HCT116 (cell line): ENCODE measurements around the gene ZNF747. TPM values are rescaled to one million over a fixed set of nuclear protein-coding genes. Genes with fewer than 3 reads are reported as not detected.

Experiments used
- ATAC-seq: fragments of 200-7000 bp; cut with Tn5 transposase; 2 replicates; pipeline ENCODE4 v1.9.1; 2020; ENCODE audit warnings: mild to moderate bottlenecking, moderate library complexity
- BruUV-seq: library from RNA; stranded (reverse); fragments of 400-500 nt; replicated peaks from 2 replicates; lab custom pipeline; 2021; lab: Mats Ljungman, UMichigan
- CTCF ChIA-PET: fragments of 300-600 bp; sonication (Branson Sonifier 250); formaldehyde crosslinking; loops from one replicate; lab custom pipeline; 2021; ENCODE audit warnings: antibody characterized with exemption; lab: Charles Lee
- POLR2A ChIA-PET: fragments of 300-600, 350-600 bp; sonication (Branson Sonifier 250); formaldehyde crosslinking; loops from one replicate; lab custom pipeline; 2021; ENCODE audit warnings: antibody characterized with exemption; lab: Charles Lee
- RAD21 ChIA-PET, 2 experiments: fragments of 300-600 bp; sonication (Branson Sonifier 250); formaldehyde crosslinking; loops; one replicate each; lab custom pipeline; 2023; ENCODE audit warnings: low total read pairs in 2 of 2; ENCODE audit not compliant: uncharacterized antibody in 2 of 2, unreplicated experiment in 2 of 2, low non-redundant PET in 1 of 2; lab: Charles Lee
- DNase-seq: peaks from one replicate; pipeline ENCODE4 v3.0.0-alpha.2; 2010; ENCODE audit warnings: low read depth, low spot score
- H2AFZ ChIP-seq: fragments of 200-600 bp; shearing (Covaris generic), sonication (generic); 2 replicates; pipeline ENCODE4 v1.6.1; 2017; ENCODE audit warnings: low read depth, mixed run types, mixed read lengths, antibody characterized with exemption, low read length; ENCODE audit not compliant: poor library complexity, severe bottlenecking
- H3K27ac ChIP-seq: 2 replicates; pipeline ENCODE4 v1.5.1; 2012; ENCODE audit warnings: low read depth, low read length
- H3K27me3 ChIP-seq: fragments of 200-600 bp; sonication (generic); 2 replicates; pipeline ENCODE4 v1.6.1; 2016; ENCODE audit warnings: mixed run types, low read length, mixed read lengths; ENCODE audit not compliant: insufficient read depth
- H3K36me3 ChIP-seq, 2 experiments: fragments of 200-500 bp in 1 of 2; fragments of 200-600 bp in 1 of 2; sonication (Bioruptor generic) in 1 of 2; sonication (generic) in 1 of 2; 2 replicates each; pipeline versions ENCODE4 v1.5.1 to v1.6.1; 2014 to 2016; ENCODE audit warnings: low read length in 2 of 2, inconsistent platforms in 1 of 2, mixed read lengths in 1 of 2, mixed run types in 1 of 2; ENCODE audit not compliant: insufficient read depth in 2 of 2, control insufficient read depth in 1 of 2
- H3K4me1 ChIP-seq, 2 experiments: fragments of 200-600 bp in 1 of 2; sonication (generic) in 1 of 2; 2 replicates each; pipeline versions ENCODE4 v1.5.1 to v1.6.1; 2012 to 2017; ENCODE audit warnings: low read length in 2 of 2, inconsistent platforms in 1 of 2, mild to moderate bottlenecking in 1 of 2, mixed read lengths in 1 of 2, mixed run types in 1 of 2, moderate library complexity in 1 of 2; ENCODE audit not compliant: insufficient read depth in 2 of 2, control insufficient read depth in 1 of 2
- H3K4me2 ChIP-seq: fragments of 200-600 bp; sonication (generic); 2 replicates; pipeline ENCODE4 v1.6.1; 2017; ENCODE audit warnings: mixed run types, low read length, mixed read lengths
- H3K4me3 ChIP-seq, 2 experiments: fragments of 200-600 bp in 1 of 2; sonication (generic) in 1 of 2; replicated peaks in 1 of 2; 2 replicates each; pipeline ENCODE4 v1.5.1; 2011 to 2016; ENCODE audit warnings: low read length in 2 of 2, control low read depth in 1 of 2, low read depth in 1 of 2, mild to moderate bottlenecking in 1 of 2, mixed read lengths in 1 of 2, mixed run types in 1 of 2
- H3K79me2 ChIP-seq: fragments of 200-600 bp; sonication (generic); 2 replicates; pipeline ENCODE4 v1.6.1; 2017; ENCODE audit warnings: mild to moderate bottlenecking, mixed run types, low read length, moderate library complexity, mixed read lengths; ENCODE audit not compliant: insufficient read depth
- H3K9ac ChIP-seq: fragments of 200-600 bp; sonication (generic); 2 replicates; pipeline ENCODE4 v1.6.1; 2016; ENCODE audit warnings: low read length, mixed read lengths
- H3K9me2 ChIP-seq: fragments of 200-600 bp; sonication (generic), shearing (Covaris generic); 2 replicates; pipeline ENCODE4 v1.6.1; 2017; ENCODE audit warnings: mixed run types, mild to moderate bottlenecking, moderate library complexity; ENCODE audit not compliant: insufficient read depth
- H3K9me3 ChIP-seq, 2 experiments: fragments of 200-500 bp in 1 of 2; fragments of 200-600 bp in 1 of 2; sonication (Bioruptor generic) in 1 of 2; sonication (generic) in 1 of 2; 2 replicates each; pipeline ENCODE4 v1.6.1; 2014 to 2017; ENCODE audit warnings: low read length in 2 of 2, mixed read lengths in 2 of 2, inconsistent platforms in 1 of 2, low read depth in 1 of 2, mild to moderate bottlenecking in 1 of 2, mixed run types in 1 of 2, moderate library complexity in 1 of 2; ENCODE audit not compliant: control insufficient read depth in 1 of 2, insufficient read depth in 1 of 2
- H4K20me1 ChIP-seq: fragments of 200-600 bp; sonication (generic), shearing (Covaris generic); 2 replicates; pipeline ENCODE4 v1.6.1; 2017; ENCODE audit warnings: mixed run types, mild to moderate bottlenecking, moderate library complexity; ENCODE audit not compliant: insufficient read depth
- CBX3 ChIP-seq: IDR thresholded peaks from 2 replicates; pipeline ENCODE4 v1.6.1; 2012; ENCODE audit warnings: low read depth
- CEBPB ChIP-seq: IDR thresholded peaks from 2 replicates; pipeline ENCODE4 v1.6.1; 2012; ENCODE audit warnings: low read depth
- ELF1 ChIP-seq: IDR thresholded peaks from 2 replicates; pipeline ENCODE4 v1.6.1; 2012; ENCODE audit warnings: low read depth, borderline replicate concordance
- EZH2phosphoT487 ChIP-seq: fragments of 200-600 bp; IDR thresholded peaks from 2 replicates; pipeline ENCODE4 v1.6.1; 2018; ENCODE audit warnings: antibody characterized with exemption, borderline replicate concordance
- RAD21 ChIP-seq: IDR thresholded peaks from 2 replicates; pipeline ENCODE4 v1.6.1; 2012; ENCODE audit warnings: low read depth, mild to moderate bottlenecking
- SIN3A ChIP-seq: IDR thresholded peaks from 2 replicates; pipeline ENCODE4 v1.6.1; 2012; ENCODE audit warnings: low read depth
- SP1 ChIP-seq: IDR thresholded peaks from 2 replicates; pipeline ENCODE4 v1.6.1; 2012; ENCODE audit warnings: low read depth
- intact Hi-C: fragments of 100-400 bp; cut with micrococcal nuclease; formaldehyde crosslinking; loops from 2 replicates; pipeline ENCODE4 v1.10.0; 2022
- total RNA-seq: library from RNA; stranded (reverse); gene quantifications from one replicate; pipeline ENCODE4 v1.2.1, GENCODE V29; 2021; ENCODE audit not compliant: unreplicated experiment

The ZNF747 gene
- total RNA-seq, 1 experiment from 2014 or later, result 2.1 TPM

DNA sequence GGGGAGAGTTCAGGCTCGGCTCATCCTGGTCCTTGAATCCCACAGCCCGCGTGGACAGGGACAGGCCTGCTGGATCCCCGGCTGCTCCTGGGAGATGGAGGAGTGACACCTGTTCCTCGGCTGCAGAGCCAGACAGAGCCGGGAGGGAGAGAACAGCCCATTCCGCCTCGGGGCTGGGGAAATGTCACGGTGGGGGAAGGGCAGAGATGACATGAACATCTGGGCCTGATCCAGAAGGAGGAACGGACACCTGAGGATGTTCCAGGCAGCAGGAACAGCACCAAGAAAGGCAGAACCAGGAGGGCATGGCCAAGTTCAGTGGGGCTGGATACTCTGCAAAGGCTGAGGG, 21.4 kb upstream of the ZNF747 start:
- ATAC-seq, result no peak
- ChIA-PET CTCF (no interaction called here), POLR2A (no interaction called here), RAD21 (no interaction called here)
- Histone ChIP-seq H3K9ac (no peak overlapping the region), H3K9me3 (no peaks in the 10 kb centered on the region), H3K9me2 (no peaks in the 10 kb centered on the region), H3K27me3 (no peaks in the 10 kb centered on the region), H4K20me1 (no peaks in the 10 kb centered on the region), H3K4me3 (no peak overlapping the region), H3K4me1 (peaks cover 10 to 21% of the 10 kb centered on the region in 2 experiments), H2AFZ (no peak overlapping the region), H3K36me3 (peaks cover 4% of the 10 kb centered on the region in 2 experiments; a peak in 2 of 4 replicates), H3K27ac (no peak overlapping the region), H3K79me2 (peaks cover 14% of the 10 kb centered on the region; the same call in 1 of the 2 replicates), H3K4me2 (no peak overlapping the region)
- intact Hi-C loops, result no loop called here
- TF ChIP-seq SP1 (no peak), CEBPB (no peak), ELF1 (no peak), CBX3 (no peak)
- no peak for DNase-seq
- no TSS peak for BruUV-seq

DNA sequence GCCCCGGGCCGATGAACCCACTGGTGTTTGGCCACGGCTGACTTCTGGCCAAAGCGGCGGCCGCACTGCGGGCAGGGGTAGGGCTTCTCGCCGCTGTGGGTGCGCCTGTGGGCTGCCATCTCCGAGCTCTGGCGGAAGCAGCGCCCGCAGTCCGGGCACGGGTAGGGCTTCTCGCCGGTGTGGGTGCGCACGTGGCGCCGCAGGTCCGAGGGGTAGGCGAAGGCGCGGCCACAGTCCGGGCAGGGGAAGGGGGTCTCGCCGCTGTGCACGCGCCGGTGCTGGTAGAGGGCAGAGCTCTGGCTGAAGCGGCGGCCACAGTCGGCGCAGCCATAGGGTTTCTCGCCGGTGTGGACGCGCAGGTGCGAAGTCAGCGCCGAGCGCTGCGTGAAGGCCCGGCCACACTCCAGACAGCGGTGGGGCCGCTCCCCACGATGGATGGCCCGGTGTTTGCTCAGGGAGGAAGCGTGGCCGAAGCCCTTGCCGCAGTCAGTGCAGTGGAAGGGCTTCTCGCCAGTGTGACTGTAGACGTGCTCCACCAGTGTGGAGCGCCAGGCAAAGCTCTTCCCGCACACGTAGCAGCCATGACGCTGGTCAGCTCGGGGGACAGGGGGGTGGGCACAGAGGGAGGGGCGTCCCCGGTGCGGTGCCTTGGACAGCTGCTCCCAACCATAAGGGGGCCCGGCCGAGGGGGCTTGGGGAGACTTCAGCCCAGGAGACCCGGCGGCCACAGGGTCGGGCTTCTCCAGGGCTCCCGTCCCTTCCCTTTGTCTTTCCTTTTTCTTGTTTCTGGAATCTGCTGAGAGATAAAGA, 20.9 kb upstream of the ZNF747 start:
- Histone ChIP-seq H4K20me1 (no peaks in the 10 kb centered on the region), H3K4me3 (no peak overlapping the region), H3K9ac (no peak overlapping the region), H3K9me3 (no peaks in the 10 kb centered on the region), H3K27ac (no peak overlapping the region), H3K4me1 (peaks cover 10 to 21% of the 10 kb centered on the region in 2 experiments), H3K27me3 (no peaks in the 10 kb centered on the region), H2AFZ (no peak overlapping the region), H3K79me2 (peaks cover 14% of the 10 kb centered on the region; the same call in 1 of the 2 replicates), H3K4me2 (no peak overlapping the region), H3K36me3 (peaks cover 4% of the 10 kb centered on the region in 2 experiments; a peak in 2 of 4 replicates), H3K9me2 (no peaks in the 10 kb centered on the region)
- POLR2A ChIA-PET, result no interaction called here
- RAD21 ChIA-PET, result no interaction called here
- intact Hi-C loops, result no loop called here
- CTCF ChIA-PET, result no interaction called here
- DNase-seq (no peak), ATAC-seq (no peak)
- no TSS peak for BruUV-seq
- no peak for TF ChIP-seq SIN3A
- no peak for TF ChIP-seq EZH2phosphoT487
- TF ChIP-seq RAD21, result no peak
- TF ChIP-seq, all 23 proteins: peak for 0
